Stimulated activated CD8-positive, alpha-beta memory T cell treated with anti-CD3 and anti-CD28 coated beads, Interleukin-15, amount 100 ng/mL, for 48 hours (primary cell): Measurements from ENCODE around the gene IGFLR1.

Experiments
- DNase-seq, 2 donors: peaks; one replicate each; pipeline ENCODE4 v3.0.0-alpha.2; 2020; ENCODE audit warnings: low read depth in 2 of 2

Gene IGFLR1

DNA sequence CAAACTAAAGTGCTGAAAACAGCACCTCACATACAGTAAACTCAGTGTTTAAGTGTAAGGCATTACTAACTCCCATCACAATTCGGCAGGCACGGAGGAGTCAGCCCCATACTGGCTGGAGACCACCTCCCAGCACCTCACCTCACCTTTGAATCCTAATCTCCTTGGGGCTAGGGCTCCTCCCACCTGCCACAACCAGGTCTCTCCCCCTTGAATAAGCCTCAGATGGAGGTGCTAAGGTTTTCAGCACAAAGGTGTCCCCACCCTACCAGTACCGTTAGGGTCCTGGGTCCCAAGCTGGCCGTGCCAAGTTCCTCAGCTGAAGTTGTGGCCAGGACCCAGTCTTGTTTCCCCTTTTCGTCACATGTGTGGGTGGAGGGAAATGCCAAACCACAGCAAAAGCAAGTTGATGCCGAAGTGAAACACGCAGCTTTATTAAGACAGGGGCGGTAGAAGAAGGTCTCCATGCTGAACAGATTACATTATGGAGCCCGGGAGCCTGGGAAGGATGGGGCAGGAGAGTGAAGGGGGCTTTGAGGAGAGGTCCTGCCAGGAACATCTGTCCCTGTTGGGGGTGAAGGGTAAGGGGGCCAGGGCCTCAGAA is at the start of gene IGFLR1:
Gene IGFLR1, minus strand, starts transcription at position 332 of the 604 bp plus-strand sequence. CDS start 1,272 bp downstream, outside the sequence.
- DNase-seq, result peak; percentile 67 to 74

GRCh38 chr19:35791814-35792279 is 49.6 kb upstream of the IGFLR1 start:
- DNase-seq, result no peak

- no peak for DNase-seq
These were observed 48.9 kb upstream of the IGFLR1 start for GRCh38 chr19:35790981-35791813.

DNA sequence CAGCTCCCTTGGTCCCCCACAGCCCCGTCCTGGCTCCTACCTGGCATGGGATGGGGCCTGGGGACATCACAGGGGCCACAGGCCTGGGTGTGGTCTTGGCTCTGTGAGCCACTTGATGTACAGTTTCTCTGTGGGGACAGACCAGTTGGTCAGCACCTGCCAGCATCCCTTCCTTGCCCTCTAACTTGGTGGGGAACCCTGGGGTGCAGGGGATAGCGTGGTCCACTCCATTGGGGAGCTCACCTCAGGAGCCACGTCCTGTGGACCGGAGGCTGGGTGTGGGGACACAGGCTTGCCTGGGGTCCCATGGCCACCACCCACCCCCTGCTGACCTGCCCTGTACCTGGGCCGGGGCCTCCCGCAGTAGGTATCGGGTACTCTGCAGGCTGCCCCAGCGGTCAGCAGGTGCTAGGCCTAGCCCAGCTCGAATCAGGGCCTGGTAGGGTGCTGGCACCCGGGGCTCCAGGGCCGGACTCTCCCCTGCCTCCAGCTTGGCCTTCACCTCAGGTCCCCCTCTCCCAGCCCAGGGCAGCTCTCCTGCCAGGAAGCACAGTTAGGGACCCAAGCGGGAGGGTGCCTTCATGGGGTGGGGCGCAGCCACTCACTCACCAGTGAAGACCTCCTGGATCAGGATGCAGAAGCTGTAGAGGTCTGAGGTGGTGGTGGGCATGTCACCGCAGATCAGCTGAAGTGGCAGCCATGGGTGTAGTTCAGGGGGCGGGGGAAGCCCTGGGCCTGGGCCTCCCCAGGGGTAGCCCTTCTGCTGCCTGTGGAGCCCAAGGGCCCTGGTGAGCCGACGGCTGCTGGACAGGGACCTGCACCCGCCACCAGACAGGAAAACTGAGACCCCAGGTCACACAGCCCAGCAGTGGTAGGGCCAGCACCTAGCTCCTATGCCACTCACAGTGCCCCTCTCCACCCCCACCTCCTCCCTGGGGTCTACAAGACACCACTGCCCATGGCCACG is 48.0 kb upstream of the IGFLR1 start:
- DNase-seq, result no peak

DNA sequence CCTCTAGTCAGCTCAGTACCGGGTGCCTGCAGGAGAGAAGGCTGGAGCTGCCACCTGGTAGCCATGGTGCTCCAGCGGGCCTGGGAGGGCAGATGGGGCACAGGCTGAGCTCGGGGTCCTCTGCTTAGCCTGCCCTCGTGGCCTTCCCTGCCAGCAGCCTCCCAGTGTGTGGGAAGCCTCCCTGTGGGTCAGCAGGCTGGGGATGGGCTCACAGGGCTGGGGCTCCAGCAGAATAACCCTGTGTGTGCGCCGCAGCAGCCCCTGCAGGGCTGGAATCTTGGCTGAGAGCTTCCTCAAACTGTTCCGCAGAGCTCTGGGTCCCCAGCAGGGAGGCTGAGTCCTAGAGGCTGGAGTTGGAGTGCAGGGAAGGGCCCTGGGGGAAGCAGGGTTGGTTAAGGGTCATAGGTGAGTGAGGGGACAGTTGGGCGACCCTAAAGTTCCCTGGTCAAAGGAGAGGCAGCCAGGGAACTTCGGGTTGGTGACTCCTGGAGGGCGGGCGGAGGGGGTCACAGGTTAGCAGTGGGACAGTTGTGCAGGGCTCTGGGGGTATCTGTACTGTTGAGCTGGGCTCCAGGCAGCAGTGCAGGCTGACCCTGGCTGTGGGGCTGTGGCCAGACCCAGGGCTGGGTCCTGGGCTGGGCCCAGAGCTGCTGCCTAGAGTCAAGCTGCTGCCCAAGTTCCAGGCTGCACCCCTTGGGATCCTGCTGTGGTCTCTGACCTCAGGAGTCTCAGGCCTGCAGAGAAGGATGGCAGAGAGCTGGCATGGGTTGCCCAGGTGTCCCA is 47.1 kb upstream of the IGFLR1 start:
- DNase-seq, result no peak

GRCh38 chr19:35788205-35788960 is 46.1 kb upstream of the IGFLR1 start:
- DNase-seq, result no peak

DNA sequence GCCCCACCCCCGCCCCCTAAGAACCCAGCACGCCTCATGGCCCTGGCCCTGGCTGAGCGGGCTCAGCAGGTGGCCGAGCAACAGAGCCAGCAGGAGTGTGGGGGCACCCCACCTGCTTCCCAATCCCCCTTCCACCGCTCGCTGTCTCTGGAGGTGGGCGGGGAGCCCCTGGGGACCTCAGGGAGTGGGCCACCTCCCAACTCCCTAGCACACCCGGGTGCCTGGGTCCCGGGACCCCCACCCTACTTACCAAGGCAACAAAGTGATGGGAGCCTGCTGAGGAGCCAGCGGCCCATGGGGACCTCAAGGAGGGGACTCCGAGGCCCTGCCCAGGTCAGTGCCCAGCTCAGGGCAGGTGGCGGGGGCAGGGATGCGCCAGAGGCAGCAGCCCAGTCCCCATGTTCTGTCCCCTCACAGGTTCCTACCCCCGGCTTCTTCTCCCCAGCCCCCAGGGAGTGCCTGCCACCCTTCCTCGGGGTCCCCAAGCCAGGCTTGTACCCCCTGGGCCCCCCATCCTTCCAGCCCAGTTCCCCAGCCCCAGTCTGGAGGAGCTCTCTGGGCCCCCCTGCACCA is 45.1 kb upstream of the IGFLR1 start:
- DNase-seq, result no peak

DNA sequence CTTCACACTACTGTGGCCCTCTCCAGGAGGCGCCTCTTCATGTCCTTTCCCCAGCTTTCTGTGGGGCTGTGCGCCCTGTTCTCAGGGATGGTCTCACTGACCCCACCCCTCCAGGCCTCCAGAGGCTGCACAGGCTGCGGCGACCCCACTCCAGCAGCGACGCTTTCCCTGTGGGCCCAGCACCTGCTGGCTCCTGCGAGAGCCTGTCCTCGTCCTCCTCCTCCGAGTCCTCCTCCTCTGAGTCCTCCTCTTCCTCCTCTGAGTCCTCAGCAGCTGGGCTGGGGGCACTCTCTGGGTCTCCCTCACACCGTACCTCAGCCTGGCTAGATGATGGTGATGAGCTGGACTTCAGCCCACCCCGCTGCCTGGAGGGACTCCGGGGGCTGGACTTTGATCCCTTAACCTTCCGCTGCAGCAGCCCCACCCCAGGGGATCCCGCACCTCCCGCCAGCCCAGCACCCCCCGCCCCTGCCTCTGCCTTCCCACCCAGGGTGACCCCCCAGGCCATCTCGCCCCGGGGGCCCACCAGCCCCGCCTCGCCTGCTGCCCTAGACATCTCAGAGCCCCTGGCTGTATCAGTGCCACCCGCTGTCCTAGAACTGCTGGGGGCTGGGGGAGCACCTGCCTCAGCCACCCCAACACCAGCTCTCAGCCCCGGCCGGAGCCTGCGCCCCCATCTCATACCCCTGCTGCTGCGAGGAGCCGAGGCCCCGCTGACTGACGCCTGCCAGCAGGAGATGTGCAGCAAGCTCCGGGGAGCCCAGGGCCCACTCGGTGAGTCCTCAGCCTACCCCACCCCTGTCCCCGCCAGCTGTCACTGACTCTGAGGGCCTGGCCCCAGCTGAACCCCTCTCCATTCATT is 44.3 kb upstream of the IGFLR1 start:
- DNase-seq, result no peak

GRCh38 chr19:35785339-35785627 is 43.0 kb upstream of the IGFLR1 start:
- DNase-seq, result no peak

GRCh38 chr19:35784503-35785338 is 42.5 kb upstream of the IGFLR1 start:
- DNase-seq, result no peak

- no peak for DNase-seq
These were observed 41.5 kb upstream of the IGFLR1 start for GRCh38 chr19:35783469-35784434.

- no peak for DNase-seq
These were observed 40.3 kb upstream of the IGFLR1 start for GRCh38 chr19:35782589-35782988.

DNA sequence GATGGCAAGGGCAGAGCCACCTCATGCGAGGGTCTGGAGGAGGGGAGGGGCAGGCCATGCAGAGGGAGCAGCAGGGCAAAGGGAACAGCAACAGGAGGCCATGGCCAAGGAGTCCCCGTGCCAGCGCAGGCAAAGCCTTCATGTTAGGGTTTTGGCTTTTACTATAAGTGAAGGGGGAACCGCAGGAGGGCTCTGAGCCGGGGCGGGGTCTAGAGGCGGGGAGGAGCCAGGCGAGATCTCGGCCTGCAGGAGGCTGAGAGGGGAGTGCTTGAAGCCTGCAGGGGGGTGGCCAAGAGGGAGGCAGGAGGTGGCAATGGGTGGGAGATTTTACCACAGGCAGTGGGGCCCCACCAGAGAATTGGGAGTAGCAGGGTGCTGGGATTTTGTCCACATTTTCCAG is 39.4 kb upstream of the IGFLR1 start:
- no peak for DNase-seq

DNA sequence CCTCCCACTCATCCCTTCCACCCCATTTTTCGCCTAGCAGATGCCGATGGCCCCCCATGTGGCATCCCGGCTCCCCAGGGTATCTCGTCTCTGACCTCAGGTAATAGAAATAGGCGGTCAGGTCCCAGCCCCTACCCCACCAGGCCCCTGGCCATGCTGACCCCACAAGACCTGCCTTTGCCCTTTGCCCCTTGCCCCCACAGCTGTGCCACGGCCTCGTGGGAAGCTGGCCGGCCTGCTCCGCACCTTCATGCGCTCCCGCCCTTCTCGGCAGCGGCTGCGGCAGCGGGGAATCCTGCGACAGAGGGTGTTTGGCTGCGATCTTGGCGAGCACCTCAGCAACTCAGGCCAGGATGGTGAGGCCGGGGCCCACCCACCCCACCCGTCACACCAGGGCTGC is 38.5 kb upstream of the IGFLR1 start:
- no peak for DNase-seq

GRCh38 chr19:35780058-35780457 is 37.8 kb upstream of the IGFLR1 start:
- DNase-seq, result no peak

DNA sequence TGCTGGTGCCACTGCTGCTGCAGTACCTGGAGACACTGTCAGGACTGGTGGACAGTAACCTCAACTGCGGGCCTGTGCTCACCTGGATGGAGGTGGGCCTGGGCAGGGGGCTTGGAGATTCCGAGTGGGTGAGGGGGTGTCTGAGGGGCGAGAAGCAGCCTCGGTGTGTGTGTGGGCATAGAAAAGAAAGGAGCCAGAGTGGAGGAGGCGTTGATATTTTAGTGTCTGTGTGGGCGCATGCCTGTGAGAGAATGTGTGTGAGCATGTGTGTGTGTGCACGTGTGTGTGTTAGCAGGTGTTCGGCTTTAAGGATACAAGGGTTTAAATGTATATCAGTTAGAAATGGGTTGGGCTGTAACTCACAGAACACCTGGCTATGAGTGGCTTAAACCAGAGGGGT is 36.8 kb upstream of the IGFLR1 start:
- DNase-seq, result no peak

DNA sequence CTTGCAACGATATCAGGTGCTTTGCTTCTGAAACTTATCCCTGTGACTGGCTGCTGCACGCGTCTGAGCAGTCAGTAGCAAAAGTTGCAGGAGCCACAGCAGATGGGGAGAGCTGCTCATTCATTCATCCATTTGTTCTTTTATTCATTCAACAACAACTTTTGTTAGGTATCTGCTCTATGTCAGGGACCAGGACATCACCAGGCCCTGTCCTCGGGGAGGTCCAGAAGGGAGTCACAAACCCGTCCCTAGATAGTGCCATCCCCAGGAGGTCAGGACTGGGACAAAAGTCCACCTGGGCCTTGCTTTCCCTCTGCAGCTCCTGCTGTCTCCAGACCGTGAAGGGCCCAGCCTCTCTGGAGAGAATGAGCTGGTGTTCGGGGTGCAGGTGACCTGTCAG is 35.7 kb upstream of the IGFLR1 start:
- DNase-seq, result no peak
